HEK293 (cell line): ENCODE measurements around the gene IRF3.

Experiments
- CTCF ChIA-PET: fragments of 350-600 bp; formaldehyde crosslinking; extraction: SDS; loops from one replicate; lab custom pipeline; 2021; ENCODE audit warnings: antibody characterized with exemption; lab: Yijun Ruan, JAX
- POLR2A ChIA-PET: fragments of 300-600 bp; formaldehyde crosslinking; extraction: SDS; loops from one replicate; lab custom pipeline; 2020; ENCODE audit warnings: antibody characterized with exemption, inconsistent platforms; lab: Yijun Ruan, JAX
- H3K27ac ChIP-seq: fragments of 200-500 bp; sonication (Bioruptor generic); 2 replicates; pipeline ENCODE4 v1.5.1; 2014; ENCODE audit warnings: low read depth, low read length, control low read depth, inconsistent platforms; ENCODE audit errors: extremely low read depth
- H3K36me3 ChIP-seq, 2 experiments: fragments of 200-500 bp in 1 of 2; sonication (Bioruptor generic) in 1 of 2; 1 replicate in 1 of 2; 2 replicates in 1 of 2; pipeline ENCODE4 v1.5.1; 2014 to 2017; ENCODE audit warnings: inconsistent platforms in 2 of 2, low read length in 2 of 2; ENCODE audit not compliant: control insufficient read depth in 2 of 2, insufficient read depth in 1 of 2
- H3K4me1 ChIP-seq: fragments of 200-500 bp; sonication (Bioruptor generic); 2 replicates; pipeline ENCODE4 v1.5.1; 2014; ENCODE audit warnings: mild to moderate bottlenecking, low read length, inconsistent platforms; ENCODE audit not compliant: control insufficient read depth, insufficient read depth
- H3K4me3 ChIP-seq: 2 replicates; pipeline ENCODE4 v1.5.1; 2011; ENCODE audit warnings: low read depth, mild to moderate bottlenecking, control low read depth, low read length, moderate library complexity
- H3K9me3 ChIP-seq: fragments of 200-500 bp; sonication (Bioruptor generic); 2 replicates; pipeline ENCODE4 v1.5.1; 2014; ENCODE audit warnings: low read depth, low read length, inconsistent platforms; ENCODE audit not compliant: control insufficient read depth, insufficient read depth
- BCL11A ChIP-seq: fragments of 450-650 bp; formaldehyde crosslinking; IDR thresholded peaks from 2 replicates; pipeline ENCODE4 v1.5.1; 2016; ENCODE audit warnings: low read depth, missing biosample characterization, missing genetic modification characterization
- GLIS1 ChIP-seq: fragments of 450-650 bp; formaldehyde crosslinking; IDR thresholded peaks from 2 replicates; pipeline ENCODE4 v1.5.1; 2016; ENCODE audit warnings: missing biosample characterization, missing genetic modification characterization
- KLF1 ChIP-seq: fragments of 450-650 bp; formaldehyde crosslinking; IDR thresholded peaks from 2 replicates; pipeline ENCODE4 v1.5.1; 2016; ENCODE audit warnings: missing biosample characterization, missing genetic modification characterization
- KLF10 ChIP-seq: fragments of 450-650 bp; IDR thresholded peaks from 2 replicates; pipeline ENCODE4 v1.5.1; 2018; ENCODE audit warnings: missing biosample characterization, mild to moderate bottlenecking, missing genetic modification characterization
- ZNF626 ChIP-seq: fragments of 450-650 bp; sonication (Bioruptor Pico); formaldehyde crosslinking; IDR thresholded peaks from 2 replicates; pipeline ENCODE4 v1.5.1; 2018; ENCODE audit warnings: missing biosample characterization, missing genetic modification characterization, inconsistent platforms
- TF ChIP-seq, protein P1 (sequence below): fragments of 450-650 bp; formaldehyde crosslinking; IDR thresholded peaks from 2 replicates; pipeline ENCODE4 v1.5.1; 2016; ENCODE audit warnings: missing biosample characterization, missing genetic modification characterization, borderline replicate concordance
- TF ChIP-seq, protein P2 (sequence below): fragments of 450-650 bp; formaldehyde crosslinking; IDR thresholded peaks from 2 replicates; pipeline ENCODE4 v1.5.1; 2016; ENCODE audit warnings: missing biosample characterization, missing genetic modification characterization
- TF ChIP-seq, protein P3 (sequence below): fragments of 450-650 bp; formaldehyde crosslinking; IDR thresholded peaks from 2 replicates; pipeline ENCODE4 v1.5.1; 2017; ENCODE audit warnings: missing biosample characterization, missing genetic modification characterization
- TF ChIP-seq, protein P4 (sequence below): fragments of 450-650 bp; formaldehyde crosslinking; IDR thresholded peaks from 2 replicates; pipeline ENCODE4 v1.5.1; 2016; ENCODE audit warnings: missing biosample characterization, missing genetic modification characterization
- TF ChIP-seq, protein P5 (sequence below): fragments of 450-650 bp; formaldehyde crosslinking; IDR thresholded peaks from 2 replicates; pipeline ENCODE4 v1.5.1; 2016; ENCODE audit warnings: missing biosample characterization, missing genetic modification characterization

IRF3 gene

DNA sequence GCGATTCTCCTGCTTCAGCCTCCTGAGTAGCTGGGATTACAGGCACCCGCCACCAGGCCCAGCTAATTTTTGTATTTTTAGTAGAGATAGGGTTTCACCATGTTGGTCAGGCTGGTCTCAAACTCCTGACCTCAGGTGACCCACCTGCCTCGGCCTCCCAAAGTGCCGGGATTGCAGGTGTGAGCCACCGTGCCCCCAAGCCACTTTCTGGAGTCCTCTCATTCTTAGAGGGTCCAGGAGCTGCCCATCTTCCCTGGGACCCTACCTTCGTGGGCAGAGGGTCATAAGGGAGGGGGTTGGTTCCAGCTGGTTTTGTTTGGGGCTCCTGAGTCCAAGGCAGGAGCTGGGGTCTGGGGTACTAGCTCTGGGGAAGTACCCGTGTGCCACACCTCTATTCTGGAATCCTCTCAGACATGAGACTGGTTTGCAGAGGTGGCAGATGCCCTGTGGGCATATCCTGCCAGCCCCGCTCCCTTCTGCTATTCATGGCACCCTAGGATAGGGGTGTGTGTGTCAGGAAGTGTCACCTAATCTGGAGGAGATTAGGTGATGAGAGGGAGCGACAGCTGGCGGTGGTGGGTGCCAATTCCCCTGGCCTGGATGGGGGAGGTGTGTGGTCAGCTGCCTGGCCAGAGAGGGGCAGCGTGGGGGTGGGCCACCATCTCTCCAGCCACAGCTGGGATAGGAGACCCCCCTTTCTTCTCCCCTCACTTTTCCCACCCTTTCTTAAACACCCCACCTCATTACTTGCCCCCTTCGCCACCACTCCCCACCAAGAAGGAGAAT is 13.5 kb upstream of the IRF3 start:
- TF ChIP-seq, protein P1, sequence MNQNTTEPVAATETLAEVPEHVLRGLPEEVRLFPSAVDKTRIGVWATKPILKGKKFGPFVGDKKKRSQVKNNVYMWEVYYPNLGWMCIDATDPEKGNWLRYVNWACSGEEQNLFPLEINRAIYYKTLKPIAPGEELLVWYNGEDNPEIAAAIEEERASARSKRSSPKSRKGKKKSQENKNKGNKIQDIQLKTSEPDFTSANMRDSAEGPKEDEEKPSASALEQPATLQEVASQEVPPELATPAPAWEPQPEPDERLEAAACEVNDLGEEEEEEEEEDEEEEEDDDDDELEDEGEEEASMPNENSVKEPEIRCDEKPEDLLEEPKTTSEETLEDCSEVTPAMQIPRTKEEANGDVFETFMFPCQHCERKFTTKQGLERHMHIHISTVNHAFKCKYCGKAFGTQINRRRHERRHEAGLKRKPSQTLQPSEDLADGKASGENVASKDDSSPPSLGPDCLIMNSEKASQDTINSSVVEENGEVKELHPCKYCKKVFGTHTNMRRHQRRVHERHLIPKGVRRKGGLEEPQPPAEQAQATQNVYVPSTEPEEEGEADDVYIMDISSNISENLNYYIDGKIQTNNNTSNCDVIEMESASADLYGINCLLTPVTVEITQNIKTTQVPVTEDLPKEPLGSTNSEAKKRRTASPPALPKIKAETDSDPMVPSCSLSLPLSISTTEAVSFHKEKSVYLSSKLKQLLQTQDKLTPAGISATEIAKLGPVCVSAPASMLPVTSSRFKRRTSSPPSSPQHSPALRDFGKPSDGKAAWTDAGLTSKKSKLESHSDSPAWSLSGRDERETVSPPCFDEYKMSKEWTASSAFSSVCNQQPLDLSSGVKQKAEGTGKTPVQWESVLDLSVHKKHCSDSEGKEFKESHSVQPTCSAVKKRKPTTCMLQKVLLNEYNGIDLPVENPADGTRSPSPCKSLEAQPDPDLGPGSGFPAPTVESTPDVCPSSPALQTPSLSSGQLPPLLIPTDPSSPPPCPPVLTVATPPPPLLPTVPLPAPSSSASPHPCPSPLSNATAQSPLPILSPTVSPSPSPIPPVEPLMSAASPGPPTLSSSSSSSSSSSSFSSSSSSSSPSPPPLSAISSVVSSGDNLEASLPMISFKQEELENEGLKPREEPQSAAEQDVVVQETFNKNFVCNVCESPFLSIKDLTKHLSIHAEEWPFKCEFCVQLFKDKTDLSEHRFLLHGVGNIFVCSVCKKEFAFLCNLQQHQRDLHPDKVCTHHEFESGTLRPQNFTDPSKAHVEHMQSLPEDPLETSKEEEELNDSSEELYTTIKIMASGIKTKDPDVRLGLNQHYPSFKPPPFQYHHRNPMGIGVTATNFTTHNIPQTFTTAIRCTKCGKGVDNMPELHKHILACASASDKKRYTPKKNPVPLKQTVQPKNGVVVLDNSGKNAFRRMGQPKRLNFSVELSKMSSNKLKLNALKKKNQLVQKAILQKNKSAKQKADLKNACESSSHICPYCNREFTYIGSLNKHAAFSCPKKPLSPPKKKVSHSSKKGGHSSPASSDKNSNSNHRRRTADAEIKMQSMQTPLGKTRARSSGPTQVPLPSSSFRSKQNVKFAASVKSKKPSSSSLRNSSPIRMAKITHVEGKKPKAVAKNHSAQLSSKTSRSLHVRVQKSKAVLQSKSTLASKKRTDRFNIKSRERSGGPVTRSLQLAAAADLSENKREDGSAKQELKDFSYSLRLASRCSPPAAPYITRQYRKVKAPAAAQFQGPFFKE (tag by site-specific recombination): no peak
- peak; percentile 52; the same call in 1 of the 2 replicates for TF ChIP-seq KLF10 (tag by site-specific recombination)
- TF ChIP-seq BCL11A (tag by site-specific recombination): no peak
- TF ChIP-seq, protein P2, sequence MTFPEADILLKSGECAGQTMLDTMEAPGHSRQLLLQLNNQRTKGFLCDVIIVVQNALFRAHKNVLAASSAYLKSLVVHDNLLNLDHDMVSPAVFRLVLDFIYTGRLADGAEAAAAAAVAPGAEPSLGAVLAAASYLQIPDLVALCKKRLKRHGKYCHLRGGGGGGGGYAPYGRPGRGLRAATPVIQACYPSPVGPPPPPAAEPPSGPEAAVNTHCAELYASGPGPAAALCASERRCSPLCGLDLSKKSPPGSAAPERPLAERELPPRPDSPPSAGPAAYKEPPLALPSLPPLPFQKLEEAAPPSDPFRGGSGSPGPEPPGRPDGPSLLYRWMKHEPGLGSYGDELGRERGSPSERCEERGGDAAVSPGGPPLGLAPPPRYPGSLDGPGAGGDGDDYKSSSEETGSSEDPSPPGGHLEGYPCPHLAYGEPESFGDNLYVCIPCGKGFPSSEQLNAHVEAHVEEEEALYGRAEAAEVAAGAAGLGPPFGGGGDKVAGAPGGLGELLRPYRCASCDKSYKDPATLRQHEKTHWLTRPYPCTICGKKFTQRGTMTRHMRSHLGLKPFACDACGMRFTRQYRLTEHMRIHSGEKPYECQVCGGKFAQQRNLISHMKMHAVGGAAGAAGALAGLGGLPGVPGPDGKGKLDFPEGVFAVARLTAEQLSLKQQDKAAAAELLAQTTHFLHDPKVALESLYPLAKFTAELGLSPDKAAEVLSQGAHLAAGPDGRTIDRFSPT: peak; percentile 84
- TF ChIP-seq KLF1 (tag by site-specific recombination): peak; percentile 47
- TF ChIP-seq, protein P3, sequence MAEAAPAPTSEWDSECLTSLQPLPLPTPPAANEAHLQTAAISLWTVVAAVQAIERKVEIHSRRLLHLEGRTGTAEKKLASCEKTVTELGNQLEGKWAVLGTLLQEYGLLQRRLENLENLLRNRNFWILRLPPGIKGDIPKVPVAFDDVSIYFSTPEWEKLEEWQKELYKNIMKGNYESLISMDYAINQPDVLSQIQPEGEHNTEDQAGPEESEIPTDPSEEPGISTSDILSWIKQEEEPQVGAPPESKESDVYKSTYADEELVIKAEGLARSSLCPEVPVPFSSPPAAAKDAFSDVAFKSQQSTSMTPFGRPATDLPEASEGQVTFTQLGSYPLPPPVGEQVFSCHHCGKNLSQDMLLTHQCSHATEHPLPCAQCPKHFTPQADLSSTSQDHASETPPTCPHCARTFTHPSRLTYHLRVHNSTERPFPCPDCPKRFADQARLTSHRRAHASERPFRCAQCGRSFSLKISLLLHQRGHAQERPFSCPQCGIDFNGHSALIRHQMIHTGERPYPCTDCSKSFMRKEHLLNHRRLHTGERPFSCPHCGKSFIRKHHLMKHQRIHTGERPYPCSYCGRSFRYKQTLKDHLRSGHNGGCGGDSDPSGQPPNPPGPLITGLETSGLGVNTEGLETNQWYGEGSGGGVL (tag by site-specific recombination): peak; percentile 7; the same call in 1 of the 2 replicates
- TF ChIP-seq ZNF626 (tag by site-specific recombination): no peak
- TF ChIP-seq GLIS1 (tag by site-specific recombination): peak; percentile 53
- TF ChIP-seq, protein P4, sequence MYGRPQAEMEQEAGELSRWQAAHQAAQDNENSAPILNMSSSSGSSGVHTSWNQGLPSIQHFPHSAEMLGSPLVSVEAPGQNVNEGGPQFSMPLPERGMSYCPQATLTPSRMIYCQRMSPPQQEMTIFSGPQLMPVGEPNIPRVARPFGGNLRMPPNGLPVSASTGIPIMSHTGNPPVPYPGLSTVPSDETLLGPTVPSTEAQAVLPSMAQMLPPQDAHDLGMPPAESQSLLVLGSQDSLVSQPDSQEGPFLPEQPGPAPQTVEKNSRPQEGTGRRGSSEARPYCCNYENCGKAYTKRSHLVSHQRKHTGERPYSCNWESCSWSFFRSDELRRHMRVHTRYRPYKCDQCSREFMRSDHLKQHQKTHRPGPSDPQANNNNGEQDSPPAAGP (tag by site-specific recombination): 0 out of 2 replicates have a peak, but pooled peaks have one; percentile 26
- TF ChIP-seq, protein P5, sequence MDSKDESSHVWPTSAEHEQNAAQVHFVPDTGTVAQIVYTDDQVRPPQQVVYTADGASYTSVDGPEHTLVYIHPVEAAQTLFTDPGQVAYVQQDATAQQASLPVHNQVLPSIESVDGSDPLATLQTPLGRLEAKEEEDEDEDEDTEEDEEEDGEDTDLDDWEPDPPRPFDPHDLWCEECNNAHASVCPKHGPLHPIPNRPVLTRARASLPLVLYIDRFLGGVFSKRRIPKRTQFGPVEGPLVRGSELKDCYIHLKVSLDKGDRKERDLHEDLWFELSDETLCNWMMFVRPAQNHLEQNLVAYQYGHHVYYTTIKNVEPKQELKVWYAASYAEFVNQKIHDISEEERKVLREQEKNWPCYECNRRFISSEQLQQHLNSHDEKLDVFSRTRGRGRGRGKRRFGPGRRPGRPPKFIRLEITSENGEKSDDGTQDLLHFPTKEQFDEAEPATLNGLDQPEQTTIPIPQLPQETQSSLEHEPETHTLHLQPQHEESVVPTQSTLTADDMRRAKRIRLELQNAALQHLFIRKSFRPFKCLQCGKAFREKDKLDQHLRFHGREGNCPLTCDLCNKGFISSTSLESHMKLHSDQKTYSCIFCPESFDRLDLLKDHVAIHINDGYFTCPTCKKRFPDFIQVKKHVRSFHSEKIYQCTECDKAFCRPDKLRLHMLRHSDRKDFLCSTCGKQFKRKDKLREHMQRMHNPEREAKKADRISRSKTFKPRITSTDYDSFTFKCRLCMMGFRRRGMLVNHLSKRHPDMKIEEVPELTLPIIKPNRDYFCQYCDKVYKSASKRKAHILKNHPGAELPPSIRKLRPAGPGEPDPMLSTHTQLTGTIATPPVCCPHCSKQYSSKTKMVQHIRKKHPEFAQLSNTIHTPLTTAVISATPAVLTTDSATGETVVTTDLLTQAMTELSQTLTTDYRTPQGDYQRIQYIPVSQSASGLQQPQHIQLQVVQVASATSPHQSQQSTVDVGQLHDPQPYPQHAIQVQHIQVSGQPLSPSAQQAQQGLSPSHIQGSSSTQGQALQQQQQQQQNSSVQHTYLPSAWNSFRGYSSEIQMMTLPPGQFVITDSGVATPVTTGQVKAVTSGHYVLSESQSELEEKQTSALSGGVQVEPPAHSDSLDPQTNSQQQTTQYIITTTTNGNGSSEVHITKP (tag by site-specific recombination): peak; percentile 99
- POLR2A ChIA-PET: interaction anchor here (0.6 to 1.5 kb wide), 3 partner anchors 39 to 85 kb away, joined by 3 to 4 read pairs (median 3); partner anchors contain the start of gene RRAS
- H3K4me1 ChIP-seq: peaks cover 17% of the 10 kb centered on the region
- CTCF ChIA-PET: interaction anchor here (0.6 to 2.1 kb wide), 14 partner anchors 9 to 436 kb away, joined by 3 to 17 read pairs (median 3); no protein-coding TSS in a partner anchor
- no peak overlapping the region for H3K4me3 ChIP-seq
- H3K9me3 ChIP-seq: no peaks in the 10 kb centered on the region
- peaks cover 32 to 34% of the 10 kb centered on the region in 2 experiments for H3K36me3 ChIP-seq
- H3K27ac ChIP-seq: no peak overlapping the region
